ENCODE data around the gene CLDN1. TPM values are rescaled to one million over a fixed set of nuclear protein-coding genes. Genes with fewer than 3 reads are reported as not detected.

The CLDN1 gene
- total and polyA plus RNA-seq, 2 donors from 2014 or later, result 6.2 to 86.0 TPM

DNA sequence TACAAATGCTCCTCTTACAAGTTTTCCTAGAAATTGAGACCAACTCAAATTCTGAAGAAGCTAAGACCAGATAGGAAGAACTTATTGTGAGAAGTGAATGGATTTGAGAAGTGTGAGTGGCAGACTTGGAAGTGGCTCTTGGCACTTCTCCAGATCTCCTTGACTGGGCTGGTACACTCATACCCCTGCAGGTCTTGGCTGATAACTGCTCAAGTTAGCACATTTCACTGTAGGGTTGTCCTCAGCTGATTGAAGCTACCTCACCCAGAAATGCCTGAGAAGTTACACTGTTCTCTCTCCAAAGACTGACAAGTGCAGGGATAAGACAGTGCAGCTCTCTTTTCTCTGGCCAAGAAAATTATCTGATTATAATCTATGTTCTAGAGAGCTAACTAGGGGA is 16.5 kb upstream of the CLDN1 start:
- no peaks in the 10 kb centered on the region for H3K9me3 ChIP-seq (ENCODE audit: control insufficient read depth in 2 of 3, insufficient read depth in 1 of 3, low read length in 3 of 3)
- no peak overlapping the region for H3K9ac ChIP-seq (ENCODE audit: low read length in 3 of 3)
- no peak overlapping the region for H3K27ac ChIP-seq (ENCODE audit: low read depth in 2 of 2, low read length in 2 of 2)
- H3K27me3 ChIP-seq (ENCODE audit: control insufficient read depth, insufficient read depth, low read length), result no peaks in the 10 kb centered on the region
- intact Hi-C loops (cut with DNase I), result no loop called here
- no peak for DNase-seq
- H3K4me1 ChIP-seq (ENCODE audit: control insufficient read depth in 2 of 3, insufficient read depth in 2 of 3, low read depth in 1 of 3, low read length in 3 of 3), result no peaks in the 10 kb centered on the region
- no peak for FAIRE-seq
- no peaks in the 10 kb centered on the region for H3K36me3 ChIP-seq (ENCODE audit: control insufficient read depth in 2 of 3, insufficient read depth in 3 of 3, low read length in 3 of 3)
- TF ChIP-seq, protein P1, sequence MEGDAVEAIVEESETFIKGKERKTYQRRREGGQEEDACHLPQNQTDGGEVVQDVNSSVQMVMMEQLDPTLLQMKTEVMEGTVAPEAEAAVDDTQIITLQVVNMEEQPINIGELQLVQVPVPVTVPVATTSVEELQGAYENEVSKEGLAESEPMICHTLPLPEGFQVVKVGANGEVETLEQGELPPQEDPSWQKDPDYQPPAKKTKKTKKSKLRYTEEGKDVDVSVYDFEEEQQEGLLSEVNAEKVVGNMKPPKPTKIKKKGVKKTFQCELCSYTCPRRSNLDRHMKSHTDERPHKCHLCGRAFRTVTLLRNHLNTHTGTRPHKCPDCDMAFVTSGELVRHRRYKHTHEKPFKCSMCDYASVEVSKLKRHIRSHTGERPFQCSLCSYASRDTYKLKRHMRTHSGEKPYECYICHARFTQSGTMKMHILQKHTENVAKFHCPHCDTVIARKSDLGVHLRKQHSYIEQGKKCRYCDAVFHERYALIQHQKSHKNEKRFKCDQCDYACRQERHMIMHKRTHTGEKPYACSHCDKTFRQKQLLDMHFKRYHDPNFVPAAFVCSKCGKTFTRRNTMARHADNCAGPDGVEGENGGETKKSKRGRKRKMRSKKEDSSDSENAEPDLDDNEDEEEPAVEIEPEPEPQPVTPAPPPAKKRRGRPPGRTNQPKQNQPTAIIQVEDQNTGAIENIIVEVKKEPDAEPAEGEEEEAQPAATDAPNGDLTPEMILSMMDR (IDR thresholded peaks at IDR 0.05; ENCODE audit: borderline replicate concordance, extremely low read depth, insufficient read depth), result no peak
- H3K4me3 ChIP-seq (ENCODE audit: low read length in 3 of 3), result no peak overlapping the region

DNA sequence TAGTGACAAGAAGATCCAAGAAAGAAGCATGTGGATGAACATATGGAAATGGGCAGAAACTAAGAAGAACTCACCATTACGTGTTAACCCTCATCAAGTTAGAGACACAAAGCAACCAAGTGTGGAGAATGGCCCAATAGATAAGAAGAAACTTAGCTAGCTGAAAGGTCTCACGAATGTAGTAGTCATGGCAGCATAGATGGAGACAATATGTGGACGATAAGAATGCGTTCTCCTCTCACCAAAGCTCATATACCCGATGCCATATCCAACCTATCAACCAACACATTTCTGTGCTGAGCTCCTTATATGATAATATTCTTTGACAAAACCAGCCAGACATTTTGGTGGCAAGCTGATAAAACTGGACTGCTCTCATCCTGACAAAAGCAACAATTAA is 15.1 kb upstream of the CLDN1 start:
- TF ChIP-seq, protein P1 (IDR thresholded peaks at IDR 0.05; ENCODE audit: borderline replicate concordance, extremely low read depth, insufficient read depth), result no peak
- no peaks in the 10 kb centered on the region for H3K27me3 ChIP-seq (ENCODE audit: control insufficient read depth, insufficient read depth, low read length)
- H3K4me1 ChIP-seq (ENCODE audit: control insufficient read depth in 2 of 3, insufficient read depth in 2 of 3, low read depth in 1 of 3, low read length in 3 of 3), result no peaks in the 10 kb centered on the region
- no peaks in the 10 kb centered on the region for H3K36me3 ChIP-seq (ENCODE audit: control insufficient read depth in 2 of 3, insufficient read depth in 3 of 3, low read length in 3 of 3)
- DNase-seq (no peak), FAIRE-seq (no peak)
- H3K9ac ChIP-seq (ENCODE audit: low read length in 3 of 3), result no peak overlapping the region
- no peak overlapping the region for H3K27ac ChIP-seq (ENCODE audit: low read depth in 2 of 2, low read length in 2 of 2)
- no peak overlapping the region for H3K4me3 ChIP-seq (ENCODE audit: low read length in 3 of 3)
- no peaks in the 10 kb centered on the region for H3K9me3 ChIP-seq (ENCODE audit: control insufficient read depth in 2 of 3, insufficient read depth in 1 of 3, low read length in 3 of 3)
- intact Hi-C loops (cut with DNase I), result no loop called here

DNA sequence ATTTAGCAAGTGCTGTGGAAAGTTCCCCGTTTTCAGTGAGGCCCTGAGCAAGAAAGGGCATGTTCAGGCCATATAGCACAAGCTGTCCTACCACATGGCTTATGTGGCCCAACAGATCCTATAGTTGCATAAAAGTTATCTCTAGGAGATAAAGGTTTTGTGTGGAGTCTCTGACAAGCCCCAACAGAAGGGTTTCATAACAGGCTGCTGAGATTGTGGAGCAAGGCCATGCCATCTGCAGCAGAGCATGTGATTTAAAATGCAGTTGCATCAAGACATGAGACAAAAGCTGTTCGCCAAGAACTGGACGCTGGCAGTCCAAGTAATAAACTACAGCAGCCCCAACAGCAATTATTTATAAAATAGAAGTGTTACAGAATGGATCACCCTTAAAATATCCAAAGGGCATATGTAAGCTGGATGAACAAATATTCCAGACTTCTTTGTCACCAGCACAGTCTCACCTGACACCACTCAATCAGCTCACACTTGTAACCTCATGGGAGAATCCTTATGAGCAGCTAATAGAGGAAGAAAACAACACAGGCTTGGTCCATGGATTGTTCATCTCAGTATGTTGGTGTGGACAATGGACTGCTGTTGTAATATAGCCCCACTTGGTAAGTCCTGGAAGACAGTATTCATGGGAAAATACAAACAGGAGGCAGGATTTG is 14.4 kb upstream of the CLDN1 start:
- Histone ChIP-seq H3K4me3 (ENCODE audit: low read length in 3 of 3) (no peak overlapping the region), H3K27ac (ENCODE audit: low read depth in 2 of 2, low read length in 2 of 2) (no peak overlapping the region), H3K9me3 (ENCODE audit: control insufficient read depth in 2 of 3, insufficient read depth in 1 of 3, low read length in 3 of 3) (no peaks in the 10 kb centered on the region), H3K9ac (ENCODE audit: low read length in 3 of 3) (no peak overlapping the region), H3K36me3 (ENCODE audit: control insufficient read depth in 2 of 3, insufficient read depth in 3 of 3, low read length in 3 of 3) (no peaks in the 10 kb centered on the region), H3K27me3 (ENCODE audit: control insufficient read depth, insufficient read depth, low read length) (no peaks in the 10 kb centered on the region), H3K4me1 (ENCODE audit: control insufficient read depth in 2 of 3, insufficient read depth in 2 of 3, low read depth in 1 of 3, low read length in 3 of 3) (no peaks in the 10 kb centered on the region)
- TF ChIP-seq, protein P1 (IDR thresholded peaks at IDR 0.05; ENCODE audit: borderline replicate concordance, extremely low read depth, insufficient read depth), result no peak
- FAIRE-seq, result no peak
- DNase-seq, result no peak
- intact Hi-C loops (cut with DNase I), result no loop called here

DNA sequence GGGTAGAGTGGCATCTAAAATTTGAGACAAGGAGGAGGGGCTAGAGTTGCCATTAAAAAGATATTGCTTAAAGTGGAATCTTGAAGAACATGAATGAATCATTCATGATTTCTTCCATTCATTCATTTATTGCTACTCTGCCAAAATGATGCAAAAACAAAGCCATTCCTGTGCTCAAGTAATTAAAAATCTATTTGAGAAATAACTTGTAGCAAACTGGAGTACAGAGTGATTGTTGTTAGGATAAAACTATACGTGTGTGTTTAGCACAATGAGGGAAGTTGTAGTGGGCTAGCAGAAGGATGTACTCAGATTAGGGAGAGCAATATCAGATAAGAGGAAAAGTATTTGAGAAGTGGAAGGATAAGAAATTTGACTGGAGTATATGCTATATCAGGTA is 11.7 kb upstream of the CLDN1 start:
- no peak overlapping the region for H3K9ac ChIP-seq (ENCODE audit: low read length in 3 of 3)

More for the DNA sequence above, 11.7 kb upstream of the CLDN1 start:
- TF ChIP-seq, protein P1 (IDR thresholded peaks at IDR 0.05; ENCODE audit: borderline replicate concordance, extremely low read depth, insufficient read depth), result no peak
- DNase-seq, result no peak
- intact Hi-C loops (cut with DNase I), result no loop called here
- no peaks in the 10 kb centered on the region for H3K36me3 ChIP-seq (ENCODE audit: control insufficient read depth in 2 of 3, insufficient read depth in 3 of 3, low read length in 3 of 3)
- no peaks in the 10 kb centered on the region for H3K27me3 ChIP-seq (ENCODE audit: control insufficient read depth, insufficient read depth, low read length)
- H3K9me3 ChIP-seq (ENCODE audit: control insufficient read depth in 2 of 3, insufficient read depth in 1 of 3, low read length in 3 of 3), result no peaks in the 10 kb centered on the region
- no peak overlapping the region for H3K27ac ChIP-seq (ENCODE audit: low read depth in 2 of 2, low read length in 2 of 2)
- no peaks in the 10 kb centered on the region for H3K4me1 ChIP-seq (ENCODE audit: control insufficient read depth in 2 of 3, insufficient read depth in 2 of 3, low read depth in 1 of 3, low read length in 3 of 3)
- no peak overlapping the region for H3K4me3 ChIP-seq (ENCODE audit: low read length in 3 of 3)
- no peak for FAIRE-seq

All from kidney (tissue), 14 donors.